Measurements from ENCODE around the gene C4orf50. TPM values are rescaled to one million over a fixed set of nuclear protein-coding genes. Genes with fewer than 3 reads are reported as not detected.

C4orf50 gene
- total and polyA plus RNA-seq, 2 of the 8 experiments (the other 6 are each of a cell fraction or from before 2014, with no cell fraction given): 0.08 to 0.22 TPM

GRCh38 chr4:6042293-6043063 is 24.2 kb upstream of the C4orf50 start (continued):
- no peak for TF ChIP-seq CHD7 (IDR thresholded peaks at IDR 0.05; ENCODE audit: insufficient replicate concordance, low read length)
- no peak for TF ChIP-seq HDAC2 (IDR thresholded peaks at IDR 0.05; ENCODE audit: borderline replicate concordance in 1 of 2, low read depth in 2 of 2, low read length in 2 of 2)
- no peak for TF ChIP-seq SAP30 (IDR thresholded peaks at IDR 0.05; ENCODE audit: insufficient read depth, insufficient replicate concordance, low read length)
- TF ChIP-seq CHD1 (IDR thresholded peaks at IDR 0.05; ENCODE audit: low read depth, low read length): no peak
- no peak for TF ChIP-seq BACH1 (IDR thresholded peaks at IDR 0.05; ENCODE audit: low read length)
- no peak for TF ChIP-seq NANOG (IDR thresholded peaks at IDR 0.05; ENCODE audit: insufficient read depth, low read depth, low read length, poor library complexity, severe bottlenecking)
- no peak for TF ChIP-seq CBX5 (IDR thresholded peaks at IDR 0.05; ENCODE audit: low read depth, low read length)

Measured in H1 (cell line).